ENCODE measurements around the gene CPAMD8. TPM values are rescaled to one million over a fixed set of nuclear protein-coding genes. Genes with fewer than 3 reads are reported as not detected.

The CPAMD8 gene
- total and polyA plus RNA-seq, 9 of the 15 experiments (the other 6 are each of a cell fraction or from before 2014, with no cell fraction given) = 0.20 to 2.1 (median 1.3) TPM

DNA sequence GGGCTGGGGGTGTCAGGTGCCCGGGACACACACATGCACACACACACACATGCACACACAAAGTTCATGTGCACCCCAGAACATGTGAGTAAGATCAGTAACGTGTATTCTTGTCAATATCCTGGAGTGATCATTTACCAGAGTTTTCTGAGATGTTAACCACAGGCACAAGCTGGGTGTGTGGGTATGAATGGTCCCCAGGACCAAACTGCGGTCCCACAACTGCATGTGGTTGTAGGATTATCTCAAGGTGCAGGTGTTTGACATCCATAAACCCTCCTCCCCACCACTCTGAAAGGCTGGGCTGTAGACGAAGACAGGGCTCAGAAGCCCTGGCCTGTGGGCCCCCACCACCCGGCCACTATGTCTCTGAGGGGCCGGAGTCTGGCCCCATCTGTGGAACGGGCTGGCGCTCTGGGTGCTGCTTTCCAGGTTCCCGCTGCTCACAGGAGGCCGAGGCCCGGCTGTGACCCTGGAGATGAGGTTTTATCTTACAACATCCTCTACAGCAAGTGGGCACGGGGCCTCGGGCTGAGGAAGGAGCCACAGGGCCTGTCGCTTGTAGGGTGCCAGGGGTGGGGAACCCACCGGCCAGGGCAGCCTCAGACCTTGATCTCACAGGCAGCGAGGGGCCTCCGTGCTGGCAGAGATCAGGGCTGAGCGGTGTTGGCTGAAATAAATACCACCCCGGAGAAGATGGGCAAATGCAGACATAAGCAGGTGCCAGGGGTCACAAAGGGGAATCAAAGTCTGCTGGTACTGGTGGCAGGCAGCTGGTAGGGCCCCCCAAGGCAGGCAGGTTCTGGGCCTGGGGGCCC is 133.5 kb downstream of the CPAMD8 start (continued):
- TF ChIP-seq SNIP1 (IDR thresholded peaks at IDR 0.05; ENCODE audit: low read depth) (no peak), SETDB1 (IDR thresholded peaks at IDR 0.05; ENCODE audit: low read length) (no peak), PTBP1 (IDR thresholded peaks at IDR 0.05; ENCODE audit: low read depth, low read length) (no peak), XRCC5 (IDR thresholded peaks at IDR 0.05; ENCODE audit: low read depth, low read length) (no peak), RBFOX2 (IDR thresholded peaks at IDR 0.05; ENCODE audit: low read depth, low read length) (peak; percentile 67), FIP1L1 (IDR thresholded peaks at IDR 0.05; ENCODE audit: low read depth, low read length, poor library complexity, severe bottlenecking) (peak; percentile 30), MYNN (IDR thresholded peaks at IDR 0.05) (peak; percentile 29; the same call in 1 of the 2 replicates), MYNN (CRISPR knock-in tag; IDR thresholded peaks at IDR 0.05) (no peak), PRPF4 (IDR thresholded peaks at IDR 0.05; ENCODE audit: insufficient read depth, low read depth, low read length, poor library complexity, severe bottlenecking) (no peak), TOE1 (IDR thresholded peaks at IDR 0.05; ENCODE audit: borderline replicate concordance) (no peak), TOE1 (CRISPR knock-in tag; IDR thresholded peaks at IDR 0.05; ENCODE audit: borderline replicate concordance, low read depth) (no peak)
- TF ChIP-seq, protein P1, sequence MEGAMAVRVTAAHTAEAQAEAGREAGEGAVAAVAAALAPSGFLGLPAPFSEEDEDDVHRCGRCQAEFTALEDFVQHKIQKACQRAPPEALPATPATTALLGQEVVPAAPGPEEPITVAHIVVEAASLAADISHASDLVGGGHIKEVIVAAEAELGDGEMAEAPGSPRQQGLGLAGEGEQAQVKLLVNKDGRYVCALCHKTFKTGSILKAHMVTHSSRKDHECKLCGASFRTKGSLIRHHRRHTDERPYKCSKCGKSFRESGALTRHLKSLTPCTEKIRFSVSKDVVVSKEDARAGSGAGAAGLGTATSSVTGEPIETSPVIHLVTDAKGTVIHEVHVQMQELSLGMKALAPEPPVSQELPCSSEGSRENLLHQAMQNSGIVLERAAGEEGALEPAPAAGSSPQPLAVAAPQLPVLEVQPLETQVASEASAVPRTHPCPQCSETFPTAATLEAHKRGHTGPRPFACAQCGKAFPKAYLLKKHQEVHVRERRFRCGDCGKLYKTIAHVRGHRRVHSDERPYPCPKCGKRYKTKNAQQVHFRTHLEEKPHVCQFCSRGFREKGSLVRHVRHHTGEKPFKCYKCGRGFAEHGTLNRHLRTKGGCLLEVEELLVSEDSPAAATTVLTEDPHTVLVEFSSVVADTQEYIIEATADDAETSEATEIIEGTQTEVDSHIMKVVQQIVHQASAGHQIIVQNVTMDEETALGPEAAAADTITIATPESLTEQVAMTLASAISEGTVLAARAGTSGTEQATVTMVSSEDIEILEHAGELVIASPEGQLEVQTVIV (CRISPR knock-in tag; IDR thresholded peaks at IDR 0.05; ENCODE audit: borderline replicate concordance) = no peak
- TF ChIP-seq, protein P2, sequence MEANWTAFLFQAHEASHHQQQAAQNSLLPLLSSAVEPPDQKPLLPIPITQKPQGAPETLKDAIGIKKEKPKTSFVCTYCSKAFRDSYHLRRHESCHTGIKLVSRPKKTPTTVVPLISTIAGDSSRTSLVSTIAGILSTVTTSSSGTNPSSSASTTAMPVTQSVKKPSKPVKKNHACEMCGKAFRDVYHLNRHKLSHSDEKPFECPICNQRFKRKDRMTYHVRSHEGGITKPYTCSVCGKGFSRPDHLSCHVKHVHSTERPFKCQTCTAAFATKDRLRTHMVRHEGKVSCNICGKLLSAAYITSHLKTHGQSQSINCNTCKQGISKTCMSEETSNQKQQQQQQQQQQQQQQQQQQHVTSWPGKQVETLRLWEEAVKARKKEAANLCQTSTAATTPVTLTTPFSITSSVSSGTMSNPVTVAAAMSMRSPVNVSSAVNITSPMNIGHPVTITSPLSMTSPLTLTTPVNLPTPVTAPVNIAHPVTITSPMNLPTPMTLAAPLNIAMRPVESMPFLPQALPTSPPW (CRISPR knock-in tag; IDR thresholded peaks at IDR 0.05) = peak; percentile 35
- TF ChIP-seq, protein P3, sequence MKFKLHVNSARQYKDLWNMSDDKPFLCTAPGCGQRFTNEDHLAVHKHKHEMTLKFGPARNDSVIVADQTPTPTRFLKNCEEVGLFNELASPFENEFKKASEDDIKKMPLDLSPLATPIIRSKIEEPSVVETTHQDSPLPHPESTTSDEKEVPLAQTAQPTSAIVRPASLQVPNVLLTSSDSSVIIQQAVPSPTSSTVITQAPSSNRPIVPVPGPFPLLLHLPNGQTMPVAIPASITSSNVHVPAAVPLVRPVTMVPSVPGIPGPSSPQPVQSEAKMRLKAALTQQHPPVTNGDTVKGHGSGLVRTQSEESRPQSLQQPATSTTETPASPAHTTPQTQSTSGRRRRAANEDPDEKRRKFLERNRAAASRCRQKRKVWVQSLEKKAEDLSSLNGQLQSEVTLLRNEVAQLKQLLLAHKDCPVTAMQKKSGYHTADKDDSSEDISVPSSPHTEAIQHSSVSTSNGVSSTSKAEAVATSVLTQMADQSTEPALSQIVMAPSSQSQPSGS (CRISPR knock-in tag; IDR thresholded peaks at IDR 0.05) = no peak
- TF ChIP-seq, protein P4, sequence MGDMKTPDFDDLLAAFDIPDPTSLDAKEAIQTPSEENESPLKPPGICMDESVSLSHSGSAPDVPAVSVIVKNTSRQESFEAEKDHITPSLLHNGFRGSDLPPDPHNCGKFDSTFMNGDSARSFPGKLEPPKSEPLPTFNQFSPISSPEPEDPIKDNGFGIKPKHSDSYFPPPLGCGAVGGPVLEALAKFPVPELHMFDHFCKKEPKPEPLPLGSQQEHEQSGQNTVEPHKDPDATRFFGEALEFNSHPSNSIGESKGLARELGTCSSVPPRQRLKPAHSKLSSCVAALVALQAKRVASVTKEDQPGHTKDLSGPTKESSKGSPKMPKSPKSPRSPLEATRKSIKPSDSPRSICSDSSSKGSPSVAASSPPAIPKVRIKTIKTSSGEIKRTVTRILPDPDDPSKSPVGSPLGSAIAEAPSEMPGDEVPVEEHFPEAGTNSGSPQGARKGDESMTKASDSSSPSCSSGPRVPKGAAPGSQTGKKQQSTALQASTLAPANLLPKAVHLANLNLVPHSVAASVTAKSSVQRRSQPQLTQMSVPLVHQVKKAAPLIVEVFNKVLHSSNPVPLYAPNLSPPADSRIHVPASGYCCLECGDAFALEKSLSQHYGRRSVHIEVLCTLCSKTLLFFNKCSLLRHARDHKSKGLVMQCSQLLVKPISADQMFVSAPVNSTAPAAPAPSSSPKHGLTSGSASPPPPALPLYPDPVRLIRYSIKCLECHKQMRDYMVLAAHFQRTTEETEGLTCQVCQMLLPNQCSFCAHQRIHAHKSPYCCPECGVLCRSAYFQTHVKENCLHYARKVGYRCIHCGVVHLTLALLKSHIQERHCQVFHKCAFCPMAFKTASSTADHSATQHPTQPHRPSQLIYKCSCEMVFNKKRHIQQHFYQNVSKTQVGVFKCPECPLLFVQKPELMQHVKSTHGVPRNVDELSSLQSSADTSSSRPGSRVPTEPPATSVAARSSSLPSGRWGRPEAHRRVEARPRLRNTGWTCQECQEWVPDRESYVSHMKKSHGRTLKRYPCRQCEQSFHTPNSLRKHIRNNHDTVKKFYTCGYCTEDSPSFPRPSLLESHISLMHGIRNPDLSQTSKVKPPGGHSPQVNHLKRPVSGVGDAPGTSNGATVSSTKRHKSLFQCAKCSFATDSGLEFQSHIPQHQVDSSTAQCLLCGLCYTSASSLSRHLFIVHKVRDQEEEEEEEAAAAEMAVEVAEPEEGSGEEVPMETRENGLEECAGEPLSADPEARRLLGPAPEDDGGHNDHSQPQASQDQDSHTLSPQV (IDR thresholded peaks at IDR 0.05) = peak; percentile 66
- TF ChIP-seq, protein P5, sequence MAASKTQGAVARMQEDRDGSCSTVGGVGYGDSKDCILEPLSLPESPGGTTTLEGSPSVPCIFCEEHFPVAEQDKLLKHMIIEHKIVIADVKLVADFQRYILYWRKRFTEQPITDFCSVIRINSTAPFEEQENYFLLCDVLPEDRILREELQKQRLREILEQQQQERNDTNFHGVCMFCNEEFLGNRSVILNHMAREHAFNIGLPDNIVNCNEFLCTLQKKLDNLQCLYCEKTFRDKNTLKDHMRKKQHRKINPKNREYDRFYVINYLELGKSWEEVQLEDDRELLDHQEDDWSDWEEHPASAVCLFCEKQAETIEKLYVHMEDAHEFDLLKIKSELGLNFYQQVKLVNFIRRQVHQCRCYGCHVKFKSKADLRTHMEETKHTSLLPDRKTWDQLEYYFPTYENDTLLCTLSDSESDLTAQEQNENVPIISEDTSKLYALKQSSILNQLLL (CRISPR knock-in tag; IDR thresholded peaks at IDR 0.05; ENCODE audit: borderline replicate concordance) = no peak
